Measurements from ENCODE around the gene TANGO2. TPM values are rescaled to one million over a fixed set of nuclear protein-coding genes. Genes with fewer than 3 reads are reported as not detected.

TANGO2 gene
- total and polyA plus RNA-seq, 9 of the 15 experiments (the other 6 are each of a cell fraction or from before 2014, with no cell fraction given), result 15.5 to 94.9 (median 70.1) TPM

GRCh38 chr22:20009582-20010306, 11.2 kb upstream of the TANGO2 start (continued):
- TF ChIP-seq CREB5 (CRISPR knock-in tag; IDR thresholded peaks at IDR 0.05), result no peak
- no peak for TF ChIP-seq THAP7 (CRISPR knock-in tag; IDR thresholded peaks at IDR 0.05)
- TF ChIP-seq MAFK (IDR thresholded peaks at IDR 0.05; ENCODE audit: low read length), result 0 out of 2 replicates have a peak, but pooled peaks have one; percentile 9

GRCh38 chr22:20010307-20011122, 10.4 kb upstream of the TANGO2 start:
- peaks cover 13% of the 10 kb centered on the region; the same call in 2 of the 3 replicates for H3K36me3 ChIP-seq (ENCODE audit: control insufficient read depth, insufficient read depth, low read length)
- no peak overlapping the region for H2AFZ ChIP-seq (ENCODE audit: low read depth, low read length)
- H3K4me1 ChIP-seq (replicated peaks in 1 of 2; ENCODE audit: control insufficient read depth in 2 of 2, insufficient read depth in 2 of 2, low read length in 2 of 2), result peaks cover 67 to 81% of the 10 kb centered on the region in 2 experiments
- peaks cover 29% of the 10 kb centered on the region for H3K9me1 ChIP-seq (ENCODE audit: control insufficient read depth, insufficient read depth, low read length)
- in situ Hi-C loops (cut with MboI), result loop anchor here (5.0 kb wide), 1 partner anchor 38 kb away; no protein-coding TSS in a partner anchor
- H3K79me2 ChIP-seq (ENCODE audit: control insufficient read depth, insufficient read depth, low read length), result peaks cover 42% of the 10 kb centered on the region
- ChIA-PET POLR2A (interaction anchor here (0.5 to 10.0 kb wide), 21 partner anchors 8 to 899 kb away, joined by 3 to 120 read pairs (median 3); partner anchors contain the start of genes RANBP1, TANGO2 and TRMT2A), CTCF (ENCODE audit: low intra/inter-chr PET ratio) (interaction anchor here (0.5 to 5.7 kb wide), 2 partner anchors 40 to 288 kb away, joined by 3 to 109 read pairs; no protein-coding TSS in a partner anchor)
- peaks cover 15% of the 10 kb centered on the region; the same call in 1 of the 2 replicates for H4K20me1 ChIP-seq (replicated peaks; ENCODE audit: control insufficient read depth, insufficient read depth, low read length)
- peak overlapping the region; percentile 5; the same call in 2 of the 3 replicates for H3K27ac ChIP-seq (ENCODE audit: extremely low read depth, low read depth, low read length)
- intact Hi-C loops (cut with micrococcal nuclease), result no loop called here
- WGBS (ENCODE audit: insufficient coverage, low coverage, missing lambda C conversion rate), result 46% methylated on average over 14 of the region's 14 CpGs
- FAIRE-seq, result peak; percentile 80
- peak in 3 of 4 experiments; percentile 68 to 74 (median 71) for DNase-seq (ENCODE audit: extremely low read depth in 1 of 4, low spot score in 3 of 4)
- H3K4me2 ChIP-seq (ENCODE audit: insufficient read depth, low read length), result peak overlapping the region; percentile 8; the same call in 1 of the 2 replicates
- no TSS peak for BruUV-seq (replicated peaks)
- no peak overlapping the region for H3K4me3 ChIP-seq
- H3K27me3 ChIP-seq (ENCODE audit: control insufficient read depth in 2 of 2, insufficient read depth in 2 of 2, low read length in 2 of 2), result no peaks in the 10 kb centered on the region
- no peaks in the 10 kb centered on the region for H3K9me3 ChIP-seq (replicated peaks; ENCODE audit: control insufficient read depth, insufficient read depth, low read depth, low read length)
- peak; percentile 5 for ATAC-seq
- peak overlapping the region in 1 of 2 experiments; percentile 89; a peak in 2 of 4 replicates for H3K9ac ChIP-seq (ENCODE audit: insufficient read depth in 1 of 2, low read depth in 2 of 2, low read length in 2 of 2)
- peak in 1 of 3 experiments; percentile 3 for TF ChIP-seq YY1 (IDR thresholded peaks at IDR 0.05; ENCODE audit: borderline replicate concordance in 1 of 3, control insufficient read depth in 1 of 3, extremely low read depth in 1 of 3, insufficient read depth in 3 of 3, insufficient read length in 1 of 3, insufficient replicate concordance in 2 of 3, low read depth in 1 of 3, low read length in 2 of 3)
- TF ChIP-seq ZBTB9 (CRISPR knock-in tag; IDR thresholded peaks at IDR 0.05), result 0 out of 2 replicates have a peak, but pooled peaks have one; percentile 68
- TF ChIP-seq ZNF780A (CRISPR knock-in tag; IDR thresholded peaks at IDR 0.05), result no peak
- 0 out of 2 replicates have a peak, but pooled peaks have one; percentile 39 for TF ChIP-seq RHOXF2B (CRISPR knock-in tag; conservative IDR thresholded peaks at IDR 0.05)
- peak; percentile 16 for TF ChIP-seq TBP (optimal IDR thresholded peaks at IDR 0.05; ENCODE audit: low read depth, low read length)
- 0 out of 2 replicates have a peak, but pooled peaks have one; percentile 29 for TF ChIP-seq MAFK (IDR thresholded peaks at IDR 0.05; ENCODE audit: low read length)
- 0 out of 2 replicates have a peak, but pooled peaks have one; percentile 7 for TF ChIP-seq ERF (CRISPR knock-in tag; IDR thresholded peaks at IDR 0.05)
- no peak for TF ChIP-seq KLF10 (CRISPR knock-in tag; IDR thresholded peaks at IDR 0.05)
- peak; percentile 35 for TF ChIP-seq WHSC1 (IDR thresholded peaks at IDR 0.05; ENCODE audit: low read length)
- no peak for TF ChIP-seq MXD1 (CRISPR knock-in tag; IDR thresholded peaks at IDR 0.05; ENCODE audit: borderline replicate concordance, poor library complexity, severe bottlenecking)

All from K562 (cell line).